NCI-H1930 (cell line): ENCODE measurements around the gene GCNT4.

ENCODE experiments used
- DNase-seq, 2 experiments: peaks; one replicate each; lab custom pipeline; 2025; lab: John Stamatoyannopoulos, UW

Gene GCNT4

DNA sequence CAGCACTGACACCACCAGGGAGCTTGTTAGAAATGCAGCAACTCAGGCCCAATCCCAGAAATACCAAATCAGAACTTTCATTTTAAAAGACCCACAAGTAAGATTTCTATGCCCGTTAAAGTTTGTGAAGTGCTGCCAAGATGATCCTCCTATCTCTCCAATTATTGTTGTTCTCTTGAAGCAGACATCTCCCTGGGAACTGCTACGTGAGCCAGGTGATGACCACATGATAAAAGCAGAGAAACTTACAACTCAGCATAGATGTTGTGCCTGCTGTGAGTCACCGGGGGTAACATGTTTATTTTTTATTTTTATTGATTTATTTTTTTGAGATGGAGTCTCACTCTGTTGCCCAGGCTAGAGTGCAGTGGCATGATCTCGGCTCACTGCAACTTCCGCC, 34.4 kb downstream of the GCNT4 start:
- DNase-seq, result no peak

DNA sequence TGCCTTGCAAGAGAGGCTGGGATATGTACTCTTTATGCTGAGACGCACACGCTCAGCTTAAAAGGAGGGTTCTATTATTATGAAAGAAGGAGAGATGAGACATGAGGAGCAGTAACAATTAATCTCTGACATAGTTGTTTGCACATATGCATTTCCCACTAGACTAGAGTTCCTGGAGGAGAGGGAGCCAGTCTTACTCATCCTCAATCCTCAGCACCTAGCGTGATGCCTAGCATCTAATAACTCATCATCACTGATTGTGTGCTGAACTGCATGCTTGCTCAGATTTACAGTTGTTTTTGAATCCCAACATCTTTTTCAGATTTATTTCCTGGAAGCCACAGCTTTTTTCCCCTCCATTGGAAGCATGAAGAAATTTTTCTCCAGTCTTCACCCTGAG, 35.5 kb downstream of the GCNT4 start:
- no peak for DNase-seq

- no peak for DNase-seq
Observed at GRCh38 chr5:75012748-75013147, 39.6 kb downstream of the GCNT4 start.

GRCh38 chr5:75010838-75011237, 41.5 kb downstream of the GCNT4 start:
- DNase-seq, result no peak

- no peak for DNase-seq
Observed at GRCh38 chr5:75009556-75010345, 42.6 kb downstream of the GCNT4 start.

DNA sequence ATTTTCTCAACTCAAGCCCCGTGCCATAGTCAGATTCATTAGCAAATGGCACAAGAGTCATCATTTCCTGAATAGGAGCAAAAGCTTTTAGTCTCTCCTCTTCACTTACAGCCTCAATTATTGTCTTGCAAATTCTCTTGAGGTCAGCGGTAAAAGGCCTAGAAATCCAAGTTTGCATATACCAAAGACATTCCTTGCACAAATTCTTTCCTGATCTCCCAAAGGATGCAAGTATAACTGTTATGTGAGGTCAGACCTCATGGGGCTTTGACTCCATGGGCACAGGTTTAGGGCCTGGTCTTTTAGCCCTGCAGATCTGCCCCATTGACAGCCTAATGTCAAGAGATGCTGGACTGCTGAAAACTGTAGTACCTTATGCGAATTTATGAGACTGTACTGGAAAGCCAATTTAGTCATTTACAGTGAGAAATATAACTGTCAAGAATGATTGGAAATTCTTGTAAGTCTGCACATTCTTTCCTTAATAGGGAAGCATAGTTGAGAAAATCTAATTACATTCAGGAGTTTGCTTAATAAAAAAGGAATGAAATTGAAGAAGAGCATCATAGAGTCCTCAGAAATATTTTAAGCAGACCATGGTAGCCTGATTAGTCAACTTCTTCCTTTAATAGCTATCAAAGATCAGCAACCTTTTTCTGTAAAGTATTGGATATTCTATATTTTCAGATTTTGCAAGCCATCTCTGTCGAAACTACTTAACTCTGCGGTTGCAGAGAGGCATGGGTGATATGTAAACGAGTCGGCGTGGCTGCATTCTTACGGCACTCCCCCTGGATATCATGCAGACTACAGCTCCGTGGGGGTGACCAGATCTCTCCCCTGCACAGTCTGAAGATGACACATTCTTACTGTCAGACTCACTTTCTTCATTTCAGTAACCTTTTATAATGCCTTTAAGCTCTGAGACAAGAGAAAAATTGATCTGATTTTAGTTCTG, 45.2 kb downstream of the GCNT4 start:
- DNase-seq, result no peak

DNA sequence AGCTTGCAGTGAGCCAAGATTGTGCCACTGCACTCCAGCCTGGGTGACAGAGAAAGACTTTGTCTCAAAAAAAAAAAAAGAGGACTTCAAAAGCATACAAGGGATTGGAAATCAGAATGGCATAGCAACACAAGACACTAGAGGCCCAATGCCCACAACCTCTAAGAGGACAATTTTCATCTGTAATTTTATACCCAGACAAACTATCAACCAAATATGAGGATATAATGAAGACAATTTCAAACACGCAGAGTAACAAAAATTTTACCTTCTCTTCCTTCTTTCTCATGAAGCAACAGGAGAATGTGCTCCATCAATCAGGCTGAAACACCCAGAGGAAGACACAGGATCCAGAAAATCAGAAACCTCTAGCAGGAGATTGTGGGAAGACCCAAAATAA, 46.8 kb downstream of the GCNT4 start:
- DNase-seq, result no peak
